HG03354 (cell line): ENCODE results near the gene CALML4.

Source experiments
- ATAC-seq: cut with Tn5 transposase; IDR thresholded peaks from one replicate; pipeline ENCODE4 v1.9.1; 2021; ENCODE audit warnings: mild to moderate bottlenecking; ENCODE audit not compliant: unreplicated experiment, poor library complexity, severe bottlenecking

Gene CALML4

DNA sequence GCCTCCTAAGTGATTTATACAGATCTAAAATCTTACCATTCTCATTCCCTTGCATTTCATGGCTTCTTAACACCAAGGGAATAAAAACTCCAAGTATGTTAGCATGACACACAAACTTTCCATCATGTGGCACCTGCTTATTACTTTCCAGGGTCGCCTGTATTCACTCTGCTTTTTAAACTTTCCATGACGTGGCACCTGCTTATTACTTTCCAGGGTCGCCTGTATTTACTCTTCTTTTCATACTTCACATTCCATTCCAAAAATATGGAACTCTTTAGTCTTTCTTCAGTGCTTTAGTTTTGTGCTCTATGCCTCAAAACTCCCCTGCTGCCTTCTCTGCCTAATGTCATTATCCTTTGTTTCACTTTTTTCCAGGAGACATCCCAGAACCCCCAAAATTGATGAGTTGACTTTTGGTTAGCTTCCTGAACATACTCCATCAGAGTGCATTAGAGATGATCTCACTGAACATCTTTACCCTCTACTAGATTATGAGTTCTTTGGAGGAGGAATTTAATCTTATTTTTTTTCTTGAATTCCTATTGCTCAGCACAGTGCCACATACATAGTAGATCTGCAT, 47.0 kb downstream of the CALML4 start:
- no peak for ATAC-seq

DNA sequence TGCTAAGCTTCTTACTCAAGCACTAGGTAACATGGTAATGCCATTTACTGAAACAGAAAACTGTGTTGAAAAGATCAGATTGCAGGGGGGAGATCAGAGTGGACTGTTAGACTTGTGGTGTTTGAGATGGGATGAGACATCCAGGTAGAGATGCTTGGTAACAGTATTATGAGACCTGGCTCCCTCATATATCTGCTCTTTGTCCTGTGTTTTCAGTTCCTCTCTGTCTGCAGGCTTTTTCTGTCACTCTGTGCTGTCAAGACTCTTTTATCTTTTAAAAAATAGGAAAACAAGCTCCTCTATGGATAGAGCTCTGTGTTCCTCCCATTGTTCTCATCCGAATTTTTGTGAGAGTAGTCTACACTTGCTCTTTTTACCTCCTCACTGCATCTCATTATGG, 48.1 kb downstream of the CALML4 start:
- no peak for ATAC-seq

DNA sequence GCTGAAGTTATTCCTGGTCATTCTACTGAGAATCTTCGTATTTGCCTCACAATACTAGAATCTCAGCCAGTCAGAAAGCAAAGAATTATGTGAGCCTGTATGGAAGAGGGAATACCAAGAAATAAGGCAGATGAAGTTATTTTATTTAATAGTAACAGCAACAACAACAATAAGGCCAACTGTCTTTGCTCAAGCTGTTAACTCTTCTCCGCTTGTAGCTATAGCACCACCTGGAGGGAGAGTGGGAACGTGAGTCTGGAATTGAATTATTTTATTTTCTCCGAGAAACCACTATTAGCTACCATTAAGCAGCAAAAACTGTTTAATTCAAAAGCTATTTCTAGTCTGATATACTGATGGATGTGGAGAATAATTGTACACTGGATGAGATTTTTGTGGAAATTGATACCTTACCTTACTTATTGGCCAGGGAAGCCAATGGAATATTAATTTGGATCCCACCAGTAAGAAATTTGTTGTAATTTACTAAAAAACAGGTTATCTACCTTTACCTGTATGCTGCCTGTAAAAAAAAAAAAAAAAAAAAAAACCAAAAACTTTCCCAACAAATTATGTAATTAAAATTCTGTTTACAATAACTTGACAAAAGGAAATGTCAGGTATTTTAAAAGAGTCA, 50.1 kb downstream of the CALML4 start:
- no peak for ATAC-seq

DNA sequence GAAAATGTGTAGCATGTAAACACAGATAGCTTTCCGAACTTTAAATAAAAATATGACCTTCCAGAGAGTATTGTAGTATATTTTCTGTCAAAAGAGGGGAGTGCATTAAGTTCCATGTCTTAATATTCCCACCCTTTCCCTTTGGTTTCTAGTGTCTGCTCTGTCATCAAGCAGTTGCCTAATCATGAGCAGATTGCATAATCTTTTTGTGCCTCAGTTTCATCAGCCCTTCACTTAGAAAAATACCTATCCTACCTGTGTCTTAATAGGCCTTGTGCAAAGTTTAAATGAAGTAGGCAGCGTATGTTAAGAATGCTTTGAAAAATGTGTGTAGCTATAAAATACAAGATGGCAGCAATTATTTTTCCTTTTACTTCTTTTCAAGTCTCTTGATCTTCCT, 52.8 kb downstream of the CALML4 start:
- no peak for ATAC-seq

DNA sequence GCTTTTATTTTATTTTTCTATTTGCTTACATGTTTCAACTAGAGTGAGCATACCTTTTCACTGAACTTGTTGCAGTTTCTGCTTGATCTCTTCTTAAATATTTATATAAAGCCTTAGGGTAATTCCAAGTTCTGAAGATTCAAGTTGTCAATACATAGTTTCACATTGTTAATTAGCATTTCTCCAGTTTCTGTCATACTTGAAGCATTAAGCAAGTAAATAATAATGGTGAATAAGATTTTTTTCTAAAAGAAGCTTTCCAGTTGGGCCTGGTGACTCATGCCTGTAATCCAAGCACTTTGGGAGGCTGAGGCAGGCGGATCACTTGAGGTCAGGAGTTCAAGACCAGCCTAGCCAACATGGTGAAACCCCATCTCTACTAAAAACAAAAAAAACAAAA, 53.9 kb downstream of the CALML4 start:
- ATAC-seq: no peak

DNA sequence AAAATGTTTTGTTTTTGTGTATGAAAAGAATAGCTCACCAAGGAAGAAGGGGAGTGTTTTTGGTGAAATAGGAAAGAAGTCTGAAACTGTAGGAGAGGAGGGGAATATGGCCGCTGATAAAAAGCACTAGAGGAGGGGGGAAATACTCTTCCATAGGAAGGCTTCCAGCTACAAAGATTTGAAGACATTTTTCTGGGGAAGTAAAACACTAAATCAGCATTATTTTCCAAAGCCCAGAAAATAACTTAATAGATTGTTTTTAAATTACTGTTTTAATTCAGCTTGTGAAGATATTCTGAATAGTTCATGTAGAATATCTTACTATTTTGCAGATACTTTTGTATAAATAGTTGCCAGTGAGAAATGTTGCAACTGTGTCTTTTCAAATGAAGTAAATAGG, 54.9 kb downstream of the CALML4 start:
- ATAC-seq: no peak

DNA sequence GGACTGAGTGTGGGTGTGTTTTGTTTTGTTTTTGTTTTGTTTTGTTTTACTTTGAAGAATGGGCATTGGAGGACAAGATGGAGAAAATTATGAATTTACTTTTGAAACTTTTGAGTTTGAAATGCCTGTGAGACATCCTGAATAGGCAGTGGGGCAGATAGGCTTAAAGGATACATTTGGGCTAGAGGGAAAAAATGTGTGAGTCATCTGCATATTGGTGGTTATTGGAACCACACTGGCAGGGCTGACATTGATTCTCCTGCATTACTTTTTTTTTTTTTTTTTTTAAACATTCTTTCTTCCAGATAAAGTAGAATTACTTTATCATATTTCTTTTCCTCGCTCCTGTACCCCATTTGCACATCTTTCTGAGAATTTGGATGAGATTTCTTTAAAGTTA, 56.1 kb downstream of the CALML4 start:
- ATAC-seq: no peak

DNA sequence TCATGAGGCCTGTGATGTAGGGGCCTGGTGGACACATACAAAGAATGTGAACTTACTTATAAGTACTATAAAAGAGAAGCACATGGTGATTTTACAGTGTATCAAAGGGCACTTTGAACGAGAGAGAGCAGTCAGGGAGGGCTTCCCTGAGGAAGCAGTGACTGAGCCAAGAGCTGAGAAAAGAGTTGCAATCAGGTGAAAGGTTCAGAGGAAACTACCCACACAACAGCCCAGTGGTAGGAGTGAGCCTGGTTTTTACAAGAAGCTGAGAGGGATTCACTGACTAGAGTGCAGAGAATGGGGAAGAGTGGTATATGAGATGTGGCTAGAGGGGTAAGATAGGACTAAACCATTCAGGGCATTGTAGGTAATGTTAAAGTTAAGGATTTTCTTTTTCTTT, 57.1 kb downstream of the CALML4 start:
- ATAC-seq: no peak

DNA sequence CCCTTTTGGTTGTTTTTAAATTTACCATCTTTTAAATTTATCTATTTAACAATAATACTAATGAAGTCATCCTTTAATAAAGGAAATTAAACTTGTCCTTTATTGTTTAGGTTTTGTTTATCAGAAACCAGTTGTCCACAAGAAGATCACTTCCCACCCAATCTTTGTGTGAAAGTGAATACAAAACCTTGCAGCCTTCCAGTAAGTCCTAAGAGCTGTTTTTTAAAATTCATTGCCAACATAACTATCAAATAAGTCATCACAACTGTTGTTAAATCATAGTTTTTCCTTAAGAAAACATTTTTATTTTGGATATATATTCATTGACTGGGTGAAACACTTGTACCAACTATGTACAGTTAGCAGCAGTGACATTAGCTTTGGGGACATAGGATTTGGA, 59.4 kb downstream of the CALML4 start:
- no peak for ATAC-seq

DNA sequence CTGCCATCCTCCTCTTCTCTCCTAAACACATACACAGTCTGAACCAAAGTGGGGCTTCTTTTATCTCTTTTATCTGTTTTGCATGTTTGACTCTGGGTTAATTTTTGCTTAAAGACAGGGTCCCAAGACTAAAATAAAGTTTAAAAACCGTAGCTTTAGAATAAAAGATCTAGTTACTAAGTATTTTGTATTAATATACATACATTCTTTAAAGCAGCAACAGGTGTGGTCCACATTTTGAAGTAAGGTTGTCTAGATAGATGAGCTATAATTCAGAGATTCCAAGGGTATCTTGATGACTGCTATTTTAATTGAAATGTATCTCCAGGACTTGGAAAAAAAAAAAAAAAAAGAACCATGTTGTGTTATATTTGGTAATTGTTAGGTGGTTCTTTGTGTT, 61.3 kb downstream of the CALML4 start:
- no peak for ATAC-seq

DNA sequence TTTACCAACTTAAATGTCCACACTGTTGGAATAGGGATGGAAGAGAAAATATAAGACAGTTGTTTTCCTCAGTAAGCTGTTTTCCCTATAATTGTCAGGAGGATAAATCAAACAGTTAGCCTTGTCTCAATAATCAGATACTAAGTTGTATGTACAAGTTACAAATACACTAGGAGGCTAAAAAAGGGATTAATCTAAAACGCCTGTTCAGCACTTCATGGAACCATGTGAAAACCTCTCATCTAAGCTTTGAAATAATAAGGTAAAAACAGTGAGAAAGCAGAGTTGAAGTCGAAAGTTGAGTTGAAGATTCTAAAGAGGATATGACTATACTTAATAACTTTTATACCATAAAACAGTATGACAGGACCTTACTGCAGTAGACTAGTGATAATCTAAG, 62.0 kb downstream of the CALML4 start:
- no peak for ATAC-seq
